ENCODE results near the gene ABCB7.
"Not testable (repeated sequence)": the region's sequence is repeated elsewhere in the genome, so short reads cannot be mapped to it uniquely, and the experiment has no call there.

The ABCB7 gene

DNA sequence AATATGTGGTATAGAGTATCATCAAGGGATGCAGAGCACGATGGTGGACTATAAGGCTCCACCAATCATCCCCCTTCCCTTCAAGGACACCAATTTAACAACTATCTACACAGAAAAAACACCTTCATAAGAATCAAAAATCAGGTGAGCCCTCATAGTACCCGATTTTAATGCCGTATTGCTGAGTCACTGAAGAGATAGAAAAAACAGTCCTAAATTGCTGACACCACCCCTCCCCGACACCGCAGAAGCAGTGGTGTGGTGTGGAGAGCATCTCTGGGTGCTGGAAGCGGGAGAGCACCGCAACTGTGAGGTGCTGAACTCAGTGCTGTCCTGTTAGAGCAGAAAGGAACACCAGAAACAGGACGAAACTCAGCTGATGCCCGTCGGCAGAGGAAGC, 49.3 kb downstream of the ABCB7 start:
- no peak overlapping the region for H3K4me3 ChIP-seq (ENCODE audit: low read depth, low read length)

DNA sequence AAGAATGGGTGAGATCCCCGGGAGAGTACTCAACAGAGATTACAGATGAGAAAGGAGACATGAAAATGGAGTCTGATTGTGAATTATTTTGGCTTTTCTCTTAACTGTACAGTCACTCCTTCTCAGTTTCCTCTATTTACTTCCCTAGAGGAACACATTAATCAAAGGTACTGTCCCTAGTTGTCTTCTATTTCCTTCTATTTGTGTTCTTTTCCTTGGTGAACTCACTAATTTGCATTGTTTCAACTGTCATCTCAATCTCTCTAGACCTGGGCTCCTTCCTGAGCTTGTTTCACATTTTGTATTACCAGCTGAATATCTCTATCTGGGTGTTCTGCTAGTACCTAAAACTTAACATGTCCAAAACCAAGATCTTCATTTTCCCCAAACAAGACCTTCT, 59.8 kb downstream of the ABCB7 start:
- no peak overlapping the region for H3K4me3 ChIP-seq (ENCODE audit: low read depth, low read length)

DNA sequence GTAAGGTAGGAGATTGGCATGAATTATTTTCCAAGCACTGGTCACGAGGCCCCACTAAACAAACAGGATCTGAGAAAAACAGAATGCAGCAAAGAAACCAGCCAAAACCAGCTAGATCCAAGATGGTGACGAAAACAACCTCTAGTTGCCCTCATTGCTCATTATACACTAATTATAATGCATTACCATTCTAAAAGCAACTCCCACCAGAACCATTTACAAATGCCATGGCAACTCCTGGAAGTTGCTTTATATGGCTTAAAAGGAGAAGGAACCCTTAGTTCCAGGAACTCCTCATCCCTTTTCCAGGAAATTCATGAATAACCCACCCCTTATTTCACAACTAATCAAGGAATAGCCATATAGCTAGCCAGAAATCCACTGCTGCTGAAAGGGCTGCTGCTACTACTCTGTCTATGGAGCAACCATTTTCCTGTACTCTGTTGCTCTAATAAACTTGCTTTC, 69.3 kb downstream of the ABCB7 start:
- H3K4me3 ChIP-seq (ENCODE audit: low read depth, low read length), result no peak overlapping the region

DNA sequence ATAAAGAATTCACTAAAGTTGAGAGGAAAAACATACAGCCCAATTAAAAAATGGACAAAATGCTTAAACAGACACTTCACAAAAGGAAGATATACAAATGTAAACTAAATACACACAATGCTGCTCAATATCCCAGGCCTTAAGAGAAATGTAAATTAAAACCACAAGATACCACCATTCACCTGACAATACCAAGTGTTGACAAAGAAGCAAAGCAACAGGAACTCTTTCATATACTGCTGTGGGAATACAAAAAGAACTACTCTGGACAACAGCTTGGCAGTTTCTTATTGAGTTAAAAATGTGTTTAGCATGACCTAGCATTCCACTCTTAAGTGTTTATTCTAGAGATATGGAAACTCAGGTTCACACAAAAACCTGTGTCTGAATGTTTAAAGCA, 71.3 kb downstream of the ABCB7 start:
- H3K4me3 ChIP-seq (ENCODE audit: low read depth, low read length), result no peak overlapping the region

DNA sequence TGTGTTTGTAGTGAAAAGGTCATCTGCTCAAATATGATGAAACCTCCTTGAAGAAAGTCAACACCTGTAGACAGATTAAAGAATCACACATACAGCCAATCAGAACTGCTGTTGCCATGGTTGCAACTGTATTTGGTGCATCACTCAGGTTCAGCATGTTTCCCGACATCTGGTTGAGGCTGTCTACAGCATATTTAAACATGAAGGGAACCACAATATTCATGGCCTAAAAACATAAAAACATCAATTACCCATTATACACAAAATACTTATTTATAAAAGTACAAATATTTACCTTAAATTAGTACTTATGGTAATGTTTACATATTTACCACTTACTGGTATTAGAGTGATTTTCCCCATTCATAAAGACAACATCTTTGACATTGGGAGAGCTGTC, 79.7 kb downstream of the ABCB7 start:
- no peak overlapping the region for H3K4me3 ChIP-seq (ENCODE audit: low read depth, low read length)

DNA sequence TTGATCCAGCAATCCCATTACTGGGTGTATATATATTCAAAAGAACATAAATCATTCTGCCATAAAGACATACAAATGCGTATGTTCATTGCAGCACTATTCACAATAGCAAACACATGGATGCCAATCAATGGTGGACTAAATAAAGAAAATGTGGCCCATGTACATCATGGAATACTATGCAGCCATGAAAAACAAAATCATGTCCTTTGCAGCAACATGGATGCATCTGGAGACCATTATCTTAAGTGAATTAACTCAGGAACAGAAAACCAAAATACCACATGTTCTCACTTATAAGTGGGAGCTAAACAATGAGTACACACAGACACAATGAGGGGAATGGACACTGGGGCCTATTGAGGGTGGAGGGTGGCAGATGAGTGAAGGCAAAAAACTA, 81.6 kb downstream of the ABCB7 start:
- no peak overlapping the region for H3K4me3 ChIP-seq (ENCODE audit: low read depth, low read length)

DNA sequence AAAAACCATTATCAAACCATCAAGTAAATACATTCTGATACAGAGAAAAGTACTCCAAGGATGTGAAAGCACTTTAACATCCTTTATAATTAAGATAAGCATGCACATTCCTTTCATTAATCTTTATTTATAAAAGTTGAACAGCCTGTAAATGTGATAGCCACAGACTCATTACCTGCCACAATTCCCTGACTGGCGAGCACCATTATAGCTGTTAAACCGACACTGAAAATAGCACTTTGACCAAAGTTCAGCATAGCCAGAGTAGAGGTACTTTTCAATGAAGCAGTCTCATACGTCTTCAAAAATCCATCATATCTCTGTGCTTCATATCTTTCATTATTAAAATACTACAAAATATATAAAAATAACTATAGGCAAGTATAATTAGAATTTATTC, 84.7 kb downstream of the ABCB7 start:
- H3K4me3 ChIP-seq (ENCODE audit: low read depth, low read length), result no peak overlapping the region

DNA sequence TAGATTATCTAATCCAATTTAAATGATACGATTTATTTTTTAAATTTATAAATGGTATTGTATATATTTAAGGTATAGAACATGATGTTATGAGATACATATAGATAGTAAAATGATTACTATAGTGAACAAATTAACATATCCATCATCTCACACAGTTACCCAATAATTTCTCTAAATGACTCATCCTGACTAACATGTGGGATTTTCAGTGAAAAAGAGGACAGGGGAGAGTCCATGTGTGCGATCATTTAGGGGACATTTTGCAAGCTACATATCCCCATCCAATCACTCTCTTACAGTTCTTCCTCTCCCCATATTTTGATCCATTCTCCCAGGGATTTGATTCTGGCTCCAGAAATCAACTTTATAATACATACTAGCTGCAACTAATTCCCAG, 88.2 kb downstream of the ABCB7 start:
- H3K4me3 ChIP-seq (ENCODE audit: low read depth, low read length), result no peak overlapping the region

DNA sequence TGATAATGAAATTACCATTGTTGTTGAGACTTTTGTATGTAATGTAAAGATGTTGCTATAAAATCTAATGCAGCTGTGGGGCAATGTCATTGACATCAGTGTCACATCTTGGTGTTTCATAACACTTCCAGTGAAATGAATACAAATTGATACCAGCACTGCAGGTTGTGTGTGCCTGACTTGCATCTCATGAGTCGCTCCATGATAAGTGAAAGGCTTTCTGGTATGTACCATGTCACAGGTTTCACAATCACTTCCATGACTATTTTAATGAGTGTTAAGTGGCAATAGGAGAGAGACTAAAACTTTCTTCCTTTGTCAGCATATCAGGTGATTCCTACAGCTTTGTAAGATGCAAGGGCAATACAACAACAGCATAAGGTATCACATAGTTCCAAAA, 94.4 kb downstream of the ABCB7 start:
- H3K4me3 ChIP-seq (ENCODE audit: low read depth, low read length), result no peak overlapping the region

DNA sequence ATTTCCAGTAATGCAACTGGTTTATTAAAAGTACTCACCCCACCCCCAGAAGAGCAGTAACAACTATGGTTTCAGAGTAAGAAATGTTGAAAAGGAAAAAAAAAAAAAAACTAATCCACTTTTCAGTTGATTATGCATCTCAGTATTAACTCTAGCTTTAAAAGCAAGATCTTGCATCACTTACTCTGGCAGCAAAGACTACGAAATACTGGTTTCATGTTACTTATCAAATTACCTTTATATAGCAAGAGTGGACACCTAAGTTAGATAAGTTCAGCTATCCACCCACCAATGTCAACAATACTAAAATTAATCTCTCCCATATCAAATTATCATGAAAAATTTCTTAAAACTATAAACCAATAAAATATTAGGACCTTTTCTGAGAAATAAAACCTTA, 105.0 kb downstream of the ABCB7 start:
- no peak overlapping the region for H3K4me3 ChIP-seq (ENCODE audit: low read depth, low read length)

DNA sequence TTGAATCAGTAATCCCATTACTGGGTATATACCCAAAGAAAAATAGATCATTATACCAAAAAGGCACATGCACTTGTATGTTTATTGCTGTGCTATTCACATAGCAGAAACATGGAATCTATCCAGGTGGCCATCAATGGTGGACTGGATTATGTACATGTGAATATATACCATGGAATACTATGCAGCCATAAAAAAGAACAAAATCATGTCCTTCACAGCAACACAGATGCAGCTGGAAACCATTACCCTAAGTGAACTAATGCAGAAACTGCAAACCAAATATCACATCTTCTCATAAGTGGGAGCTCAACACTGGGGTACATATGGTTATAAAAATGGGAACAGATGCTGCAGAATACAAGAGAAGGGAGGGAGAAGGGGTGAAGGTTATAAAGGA, 110.7 kb downstream of the ABCB7 start:
- no peak overlapping the region for H3K4me3 ChIP-seq (ENCODE audit: low read depth, low read length)

DNA sequence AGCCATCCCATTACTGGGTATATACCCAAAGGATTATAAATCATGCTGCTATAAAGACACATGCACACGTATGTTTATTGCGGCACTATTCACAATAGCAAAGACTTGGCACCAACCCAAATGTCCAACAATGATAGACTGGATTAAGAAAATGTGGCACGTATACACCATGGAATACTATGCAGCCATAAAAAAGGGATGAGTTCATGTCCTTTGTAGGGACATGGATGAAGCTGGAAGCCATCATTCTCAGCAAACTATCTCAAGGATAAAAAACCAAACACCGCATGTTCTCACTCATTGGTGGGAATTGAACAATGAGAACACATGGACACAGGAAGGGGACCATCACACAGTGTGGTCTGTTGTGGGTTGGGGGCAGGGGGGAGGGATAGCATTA, 111.9 kb downstream of the ABCB7 start:
- H3K4me3 ChIP-seq (ENCODE audit: low read depth, low read length), result not testable (repeated sequence)

DNA sequence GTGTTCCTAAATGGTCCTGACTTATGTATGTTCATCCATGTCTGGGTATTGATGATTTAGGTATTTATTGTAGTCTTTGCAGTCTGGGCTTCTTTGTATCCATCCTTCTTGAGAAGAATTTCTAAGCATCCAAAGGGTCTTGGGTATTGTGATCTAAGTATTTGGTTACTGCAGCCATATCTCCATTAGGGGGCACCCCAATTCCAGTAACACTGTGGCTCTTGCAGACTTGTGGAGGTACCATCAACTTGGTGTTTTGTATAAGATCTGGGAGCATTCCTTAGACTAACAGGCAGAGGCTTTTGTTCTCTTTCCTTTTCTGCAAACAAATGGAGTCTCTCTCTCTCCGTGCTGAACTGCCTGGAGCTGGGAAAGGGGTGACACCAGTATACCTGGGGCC, 117.2 kb downstream of the ABCB7 start:
- H3K4me3 ChIP-seq (ENCODE audit: low read depth, low read length), result no peak overlapping the region

Data from iPS-11a (cell line).